GM23338 (cell line): ENCODE measurements around the gene PERCC1. TPM values are rescaled to one million over a fixed set of nuclear protein-coding genes. Genes with fewer than 3 reads are reported as not detected.

Source experiments
- ATAC-seq: fragments of 200-7000 bp; cut with Tn5 transposase; 3 replicates; pipeline ENCODE4 v1.9.1; 2020
- DNase-seq: peaks from one replicate; pipeline ENCODE4 v3.0.0-alpha.2; 2015; ENCODE audit warnings: low spot score
- H2AFZ ChIP-seq: fragments of 200-600 bp; sonication (generic); 2 replicates; pipeline ENCODE4 v1.8.0; 2016; ENCODE audit warnings: antibody characterized with exemption, mild to moderate bottlenecking, moderate library complexity
- H3F3A ChIP-seq: fragments of 200-600 bp; sonication (generic); replicated peaks from 2 replicates; pipeline ENCODE4 v1.8.0; 2017; ENCODE audit warnings: antibody characterized with exemption, mixed run types, low read depth
- H3K27ac ChIP-seq: fragments of 200-600 bp; sonication (generic); 2 replicates; pipeline ENCODE4 v1.6.1; 2016; ENCODE audit warnings: low read depth
- H3K27me3 ChIP-seq: fragments of 200-600 bp; sonication (generic); 2 replicates; pipeline ENCODE4 v1.8.0; 2016; ENCODE audit warnings: mild to moderate bottlenecking, mixed run types, moderate library complexity; ENCODE audit not compliant: insufficient read depth
- H3K36me3 ChIP-seq: fragments of 200-600 bp; sonication (generic); 2 replicates; pipeline ENCODE4 v1.8.0; 2016; ENCODE audit warnings: mild to moderate bottlenecking; ENCODE audit not compliant: insufficient read depth
- H3K4me1 ChIP-seq: fragments of 200-600 bp; sonication (generic); 2 replicates; pipeline ENCODE4 v1.8.0; 2016; ENCODE audit warnings: mild to moderate bottlenecking, moderate library complexity; ENCODE audit not compliant: insufficient read depth
- H3K4me2 ChIP-seq: fragments of 200-600 bp; sonication (generic); 2 replicates; pipeline ENCODE4 v1.7.1; 2017; ENCODE audit warnings: mixed run types
- H3K4me3 ChIP-seq: fragments of 200-600 bp; sonication (generic); 2 replicates; pipeline ENCODE4 v1.6.1; 2016; ENCODE audit warnings: mixed run types
- H3K79me2 ChIP-seq: fragments of 200-600 bp; sonication (generic); replicated peaks from 2 replicates; pipeline ENCODE4 v1.8.0; 2017; ENCODE audit warnings: mild to moderate bottlenecking; ENCODE audit not compliant: insufficient read depth
- H3K9me2 ChIP-seq: fragments of 200-600 bp; sonication (generic); 2 replicates; pipeline ENCODE4 v1.8.0; 2017; ENCODE audit not compliant: insufficient read depth
- H4K20me1 ChIP-seq: fragments of 200-600 bp; sonication (generic); replicated peaks from 2 replicates; pipeline ENCODE4 v1.8.0; 2017; ENCODE audit warnings: mild to moderate bottlenecking; ENCODE audit not compliant: insufficient read depth
- H3K27ac Mint-ChIP-seq: 2 replicates; pipeline ENCODE4 v1.8.0; 2020; ENCODE audit warnings: inconsistent platforms, mild to moderate bottlenecking, moderate library complexity, mixed read lengths
- H3K27me3 Mint-ChIP-seq: 3 replicates; pipeline ENCODE4 v1.8.0; 2022; ENCODE audit warnings: low read depth, mild to moderate bottlenecking, moderate library complexity, mixed read lengths, inconsistent platforms; ENCODE audit not compliant: insufficient read depth, poor library complexity
- H3K36me3 Mint-ChIP-seq: 3 replicates; pipeline ENCODE4 v1.8.0; 2021; ENCODE audit warnings: low read depth, mild to moderate bottlenecking, inconsistent platforms, moderate library complexity, mixed read lengths
- H3K4me1 Mint-ChIP-seq: 3 replicates; pipeline ENCODE4 v1.8.0; 2020; ENCODE audit warnings: mild to moderate bottlenecking, inconsistent platforms, mixed read lengths
- H3K4me3 Mint-ChIP-seq: 3 replicates; pipeline ENCODE4 v1.8.0; 2021; ENCODE audit warnings: moderate library complexity, mild to moderate bottlenecking, inconsistent platforms, mixed read lengths
- H3K9me3 Mint-ChIP-seq: 3 replicates; pipeline ENCODE4 v1.8.0; 2020; ENCODE audit warnings: moderate library complexity, mild to moderate bottlenecking, inconsistent platforms, mixed read lengths
- CREB1 ChIP-seq: fragments of 250-450 bp; sonication (Bioruptor Pico); IDR thresholded peaks from 2 replicates; pipeline ENCODE4 v1.5.0; 2020; ENCODE audit warnings: low read depth, mild to moderate bottlenecking, moderate library complexity
- CTCF ChIP-seq, 2 experiments: fragments of 200-600 bp in 1 of 2; sonication (generic) in 1 of 2; conservative IDR thresholded peaks; 2 replicates each; pipeline versions ENCODE4 v1.5.1 to v1.6.1; 2016 to 2017; ENCODE audit warnings: antibody characterized with exemption in 2 of 2, low read depth in 2 of 2, mild to moderate bottlenecking in 2 of 2, moderate library complexity in 1 of 2
- ETS1 ChIP-seq: IDR thresholded peaks from 2 replicates; pipeline ENCODE4 v1.6.1; 2016; ENCODE audit warnings: antibody characterized with exemption
- EZH2 ChIP-seq: fragments of 200-600 bp; sonication (generic); IDR thresholded peaks from one replicate; pipeline ENCODE4 v1.8.0; 2017; ENCODE audit warnings: antibody characterized with exemption, mild to moderate bottlenecking, low read depth; ENCODE audit not compliant: unreplicated experiment
- EZH2phosphoT487 ChIP-seq: fragments of 200-600 bp; sonication (generic); IDR thresholded peaks from one replicate; pipeline ENCODE4 v1.8.1; 2018; ENCODE audit warnings: antibody characterized with exemption; ENCODE audit not compliant: unreplicated experiment
- JUNB ChIP-seq: IDR thresholded peaks from one replicate; pipeline ENCODE4 v1.6.1; 2016; ENCODE audit warnings: antibody characterized with exemption; ENCODE audit not compliant: unreplicated experiment
- NANOG ChIP-seq: IDR thresholded peaks from 2 replicates; pipeline ENCODE4 v1.6.1; 2016; ENCODE audit warnings: antibody characterized with exemption, borderline replicate concordance
- POLR2AphosphoS5 ChIP-seq: IDR thresholded peaks from 2 replicates; pipeline ENCODE4 v1.6.1; 2016; ENCODE audit warnings: antibody characterized with exemption, low read depth
- REST ChIP-seq: IDR thresholded peaks from one replicate; pipeline ENCODE4 v1.6.1; 2018; ENCODE audit warnings: antibody characterized with exemption; ENCODE audit not compliant: unreplicated experiment
- STAT1 ChIP-seq: IDR thresholded peaks from one replicate; pipeline ENCODE4 v1.6.1; 2016; ENCODE audit warnings: antibody characterized with exemption; ENCODE audit not compliant: unreplicated experiment
- ZNF114 ChIP-seq: fragments of 250-450 bp; sonication (Bioruptor Pico); IDR thresholded peaks from 2 replicates; pipeline ENCODE4 v1.5.0; 2020; ENCODE audit warnings: mild to moderate bottlenecking, moderate library complexity
- ZNF331 ChIP-seq: fragments of 250-450 bp; sonication (Bioruptor Pico); IDR thresholded peaks from 2 replicates; pipeline ENCODE4 v1.5.0; 2020; ENCODE audit warnings: low read depth, mild to moderate bottlenecking, moderate library complexity
- ZNF462 ChIP-seq: fragments of 250-450 bp; sonication (Bioruptor Pico); IDR thresholded peaks from 2 replicates; pipeline ENCODE4 v1.5.0; 2020; ENCODE audit warnings: mild to moderate bottlenecking, moderate library complexity
- polyA plus RNA-seq: library from polyadenylated mRNA; unstranded; fragments of >200 nt; fragmentation: Nextera tagmentation; extraction: Ambion mirVana; gene quantifications from 2 replicates; pipeline ENCODE4 v1.2.1, GENCODE V29; 2016
- total RNA-seq: library from RNA; depleted of rRNA; stranded (reverse); fragments of >200 nt; shearing (Covaris generic); gene quantifications from 2 replicates; pipeline ENCODE4 v1.2.3, GENCODE V29; 2014

The PERCC1 gene
- total and polyA plus RNA-seq, 2 experiments from 2014 or later, result not detected

GRCh38 chr16:1477033-1477432, 46.2 kb downstream of the PERCC1 start:
- no peak overlapping the region for H3K4me3 ChIP-seq
- no peak overlapping the region for H3K27ac ChIP-seq
- no peak for TF ChIP-seq EZH2
- no peak for TF ChIP-seq ZNF331
- no peak for TF ChIP-seq ZNF462 (CRISPR knock-in tag)
- TF ChIP-seq STAT1, result no peak
- TF ChIP-seq REST, result no peak
- no peak for TF ChIP-seq CTCF (conservative IDR thresholded peaks at IDR 0.05; ENCODE audit: low read depth in 2 of 2)
- TF ChIP-seq ETS1, result no peak
- no peak for TF ChIP-seq CREB1 (CRISPR knock-in tag)
- no peak for TF ChIP-seq NANOG
- no peak for TF ChIP-seq JUNB
- no peak for TF ChIP-seq POLR2AphosphoS5
- TF ChIP-seq ZNF114 (CRISPR knock-in tag), result no peak
- no peak for TF ChIP-seq EZH2phosphoT487
- H3K9me3 Mint-ChIP-seq, result peaks cover 30% of the 10 kb centered on the region; the same call in 2 of the 3 replicates
- no peaks in the 10 kb centered on the region for H3K36me3 ChIP-seq
- H3F3A ChIP-seq, result no peaks in the 10 kb centered on the region
- peaks cover 17% of the 10 kb centered on the region for H3K27me3 Mint-ChIP-seq
- no peaks in the 10 kb centered on the region for H3K27me3 ChIP-seq
- no peak overlapping the region for H3K27ac Mint-ChIP-seq
- H3K4me2 ChIP-seq, result no peak overlapping the region
- peaks cover 3% of the 10 kb centered on the region; the same call in 1 of the 2 replicates for H3K4me1 ChIP-seq
- no peak overlapping the region for H3K4me3 Mint-ChIP-seq
- peaks cover 8% of the 10 kb centered on the region; the same call in 2 of the 3 replicates for H3K4me1 Mint-ChIP-seq
- peaks cover 24% of the 10 kb centered on the region for H3K79me2 ChIP-seq
- peaks cover 3% of the 10 kb centered on the region; the same call in 2 of the 3 replicates for H3K36me3 Mint-ChIP-seq
- ATAC-seq (no peak), DNase-seq (no peak)
- no peaks in the 10 kb centered on the region for H3K9me2 ChIP-seq
- no peak overlapping the region for H2AFZ ChIP-seq
- H4K20me1 ChIP-seq, result peaks cover 7% of the 10 kb centered on the region; the same call in 1 of the 2 replicates
